Mesenchymal stem cell (in vitro differentiated cells and primary cell): Measurements from ENCODE around the gene LACC1.

Source experiments
- DNase-seq: peaks from one replicate; pipeline ENCODE4 v3.0.0-alpha.2; 2013
- H2AFZ ChIP-seq: one replicate; pipeline ENCODE4 v1.6.1; 2013; ENCODE audit warnings: low read depth, mild to moderate bottlenecking, control low read depth, inconsistent platforms, low read length, moderate library complexity
- H2AK5ac ChIP-seq: 2 replicates; pipeline ENCODE4 v1.6.1; 2013; ENCODE audit warnings: low read length, moderate library complexity, mild to moderate bottlenecking, inconsistent platforms; ENCODE audit not compliant: severe bottlenecking
- H2BK120ac ChIP-seq: one replicate; pipeline ENCODE4 v1.6.1; 2013; ENCODE audit warnings: low read depth, mild to moderate bottlenecking, inconsistent platforms, low read length, moderate library complexity
- H2BK12ac ChIP-seq, 2 experiments: one replicate each; pipeline ENCODE4 v1.6.1; 2013; ENCODE audit warnings: inconsistent platforms in 2 of 2, low read length in 2 of 2, mild to moderate bottlenecking in 2 of 2, moderate library complexity in 2 of 2, control low read depth in 1 of 2
- H2BK15ac ChIP-seq: one replicate; pipeline ENCODE4 v1.6.1; 2013; ENCODE audit warnings: mild to moderate bottlenecking, low read depth, inconsistent platforms; ENCODE audit not compliant: poor library complexity, severe bottlenecking
- H2BK5ac ChIP-seq: 2 replicates; pipeline ENCODE4 v1.6.1; 2013; ENCODE audit warnings: low read depth, mild to moderate bottlenecking, low read length, control low read depth, inconsistent platforms; ENCODE audit not compliant: poor library complexity, severe bottlenecking
- H3K14ac ChIP-seq, 2 experiments: one replicate each; pipeline ENCODE4 v1.6.1; 2013; ENCODE audit warnings: inconsistent platforms in 2 of 2, low read length in 2 of 2, control low read depth in 1 of 2, mild to moderate bottlenecking in 1 of 2, moderate library complexity in 1 of 2
- H3K18ac ChIP-seq, 2 experiments: one replicate each; pipeline ENCODE4 v1.6.1; 2013; ENCODE audit warnings: inconsistent platforms in 2 of 2, low read length in 2 of 2, control low read depth in 1 of 2, low read depth in 1 of 2, mild to moderate bottlenecking in 1 of 2
- H3K23ac ChIP-seq, 2 experiments: one replicate each; pipeline ENCODE4 v1.6.1; 2013; ENCODE audit warnings: inconsistent platforms in 2 of 2, low read length in 2 of 2, mild to moderate bottlenecking in 2 of 2, moderate library complexity in 2 of 2, control low read depth in 1 of 2
- H3K27ac ChIP-seq: 2 replicates; pipeline ENCODE4 v1.5.1; 2013; ENCODE audit warnings: mild to moderate bottlenecking, moderate library complexity, low read length, control low read depth, inconsistent platforms; ENCODE audit not compliant: poor library complexity, severe bottlenecking
- H3K27me3 ChIP-seq, 2 experiments: 2 replicates each; pipeline versions ENCODE4 v1.6.1 to v1.7.0; 2013; ENCODE audit warnings: low read length in 2 of 2, mild to moderate bottlenecking in 2 of 2, moderate library complexity in 2 of 2, control low read depth in 1 of 2, inconsistent platforms in 1 of 2; ENCODE audit not compliant: control insufficient read depth in 1 of 2, insufficient read depth in 1 of 2
- H3K36me3 ChIP-seq, 2 experiments: 2 replicates each; pipeline versions ENCODE4 v1.6.1 to v1.7.0; 2013; ENCODE audit warnings: low read length in 2 of 2, control low read depth in 1 of 2, inconsistent platforms in 1 of 2, low read depth in 1 of 2, mild to moderate bottlenecking in 1 of 2; ENCODE audit not compliant: insufficient read depth in 2 of 2, control insufficient read depth in 1 of 2
- H3K4ac ChIP-seq, 2 experiments: one replicate each; pipeline ENCODE4 v1.6.1; 2013; ENCODE audit warnings: inconsistent platforms in 2 of 2, low read length in 2 of 2, mild to moderate bottlenecking in 2 of 2, moderate library complexity in 2 of 2, control low read depth in 1 of 2, low read depth in 1 of 2
- H3K4me1 ChIP-seq: 2 replicates; pipeline ENCODE4 v1.6.1; 2013; ENCODE audit warnings: low read depth, low read length, control low read depth; ENCODE audit not compliant: control insufficient read depth, insufficient read depth
- H3K4me2 ChIP-seq: 2 replicates; pipeline ENCODE4 v1.6.1; 2013; ENCODE audit warnings: low read length, mild to moderate bottlenecking, inconsistent platforms; ENCODE audit not compliant: poor library complexity, severe bottlenecking
- H3K4me3 ChIP-seq, 2 experiments: 2 replicates each; pipeline versions ENCODE4 v1.5.1 to v1.7.0; 2013; ENCODE audit warnings: low read length in 2 of 2, mild to moderate bottlenecking in 2 of 2, control low read depth in 1 of 2, low read depth in 1 of 2; ENCODE audit not compliant: insufficient read depth in 1 of 2
- H3K79me1 ChIP-seq: replicated peaks from 2 replicates; pipeline ENCODE4 v1.6.1; 2013; ENCODE audit warnings: mild to moderate bottlenecking, control low read depth, low read length, inconsistent platforms; ENCODE audit not compliant: poor library complexity, severe bottlenecking
- H3K9ac ChIP-seq: 2 replicates; pipeline ENCODE4 v1.7.0; 2013; ENCODE audit warnings: mild to moderate bottlenecking, low read length, moderate library complexity
- H3K9me3 ChIP-seq: 2 replicates; pipeline ENCODE4 v1.7.0; 2013; ENCODE audit warnings: mild to moderate bottlenecking, low read length; ENCODE audit not compliant: control insufficient read depth
- H4K8ac ChIP-seq: one replicate; pipeline ENCODE4 v1.6.1; 2013; ENCODE audit warnings: inconsistent platforms, mild to moderate bottlenecking, low read length, moderate library complexity
- H4K91ac ChIP-seq: one replicate; pipeline ENCODE4 v1.6.1; 2013; ENCODE audit warnings: mild to moderate bottlenecking, low read length, inconsistent platforms
- WGBS: methylation state at CpG from one replicate; pipeline ENCODE4 v1.1.7; 2013; ENCODE audit warnings: mixed read lengths; 5-methylcytosine and 5-hydroxymethylcytosine counted together

The LACC1 gene

DNA sequence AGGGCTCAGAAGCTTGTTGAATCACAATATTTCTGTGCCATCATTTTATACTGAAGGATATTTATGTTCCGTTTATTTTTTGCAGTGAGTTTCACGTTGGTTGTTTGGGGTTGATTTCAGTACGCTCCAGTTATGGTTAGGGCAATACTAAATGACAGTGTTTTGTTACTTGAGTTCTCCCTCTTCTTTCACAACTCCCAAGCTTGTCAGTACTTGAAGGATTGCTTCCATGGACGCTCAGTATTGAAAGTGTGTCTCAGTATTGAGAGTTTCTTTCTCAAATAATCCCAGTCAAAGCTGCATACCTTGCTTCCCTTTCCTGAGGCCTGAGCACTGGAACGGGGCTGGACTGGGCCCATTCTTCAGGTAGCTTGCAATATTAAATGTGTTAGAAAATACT lies 38.9 kb downstream of the LACC1 start:
- H4K8ac ChIP-seq, result no peak overlapping the region
- no peak overlapping the region for H2BK120ac ChIP-seq
- H3K9ac ChIP-seq, result no peak overlapping the region
- H2BK15ac ChIP-seq, result no peak overlapping the region
- H3K23ac ChIP-seq, result no peak overlapping the region
- no peak overlapping the region for H4K91ac ChIP-seq
- no peaks in the 10 kb centered on the region for H3K36me3 ChIP-seq
- H3K4me3 ChIP-seq, result no peak overlapping the region
- peak; percentile 29 for DNase-seq
- 87% methylated on average over 3 of the region's 5 CpGs for WGBS
- H3K14ac ChIP-seq, result no peak overlapping the region
- no peak overlapping the region for H2BK12ac ChIP-seq
- H2AFZ ChIP-seq, result no peak overlapping the region
- H2BK5ac ChIP-seq, result no peak overlapping the region
- no peaks in the 10 kb centered on the region for H3K79me1 ChIP-seq
- H3K27ac ChIP-seq, result no peak overlapping the region
- no peak overlapping the region for H2AK5ac ChIP-seq
- H3K4ac ChIP-seq, result no peak overlapping the region
- no peak overlapping the region for H3K18ac ChIP-seq
- H3K9me3 ChIP-seq, result no peaks in the 10 kb centered on the region
- H3K4me1 ChIP-seq, result no peaks in the 10 kb centered on the region
- H3K27me3 ChIP-seq, result no peaks in the 10 kb centered on the region
- H3K4me2 ChIP-seq, result no peak overlapping the region

DNA sequence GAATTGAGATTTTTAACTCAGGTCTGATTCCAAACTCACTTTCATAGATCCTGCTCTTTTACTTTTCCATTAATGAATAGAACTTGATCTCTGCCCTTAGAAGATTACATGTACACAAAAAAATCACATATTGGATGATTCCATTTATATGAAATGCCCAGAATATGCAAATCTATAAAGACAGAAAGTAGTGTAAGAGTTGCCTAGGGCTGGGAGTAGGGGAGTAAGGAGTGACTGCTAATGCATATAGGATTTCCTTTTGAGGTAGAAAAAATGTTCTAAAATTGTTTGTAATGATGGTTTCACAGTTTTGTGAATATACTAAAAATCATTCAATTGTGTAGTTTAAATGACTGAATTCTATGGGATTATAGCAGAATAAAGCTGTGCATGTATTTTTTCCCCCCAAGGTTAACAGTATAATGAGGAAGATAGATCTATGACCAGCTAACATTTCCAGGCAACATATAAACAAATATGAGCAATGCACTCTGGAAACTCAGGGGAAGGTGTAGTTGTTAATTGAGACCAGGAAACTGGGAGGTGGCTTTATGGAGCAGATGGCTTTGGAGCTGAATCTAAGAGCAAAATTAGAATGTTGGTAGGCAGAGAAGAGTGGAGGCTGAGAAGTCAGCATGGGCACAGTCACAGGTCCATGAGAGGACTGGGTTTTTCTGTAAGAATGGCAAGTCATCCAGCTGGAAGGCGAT lies 41.4 kb downstream of the LACC1 start:
- Histone ChIP-seq H2AFZ (no peak overlapping the region), H3K18ac (no peak overlapping the region), H3K4ac (no peak overlapping the region), H2AK5ac (no peak overlapping the region), H4K8ac (no peak overlapping the region), H2BK120ac (no peak overlapping the region), H3K4me1 (no peaks in the 10 kb centered on the region), H2BK15ac (no peak overlapping the region), H3K9me3 (no peaks in the 10 kb centered on the region), H3K9ac (no peak overlapping the region), H4K91ac (no peak overlapping the region), H3K14ac (no peak overlapping the region), H2BK12ac (no peak overlapping the region), H3K23ac (no peak overlapping the region), H3K4me3 (no peak overlapping the region), H3K36me3 (no peaks in the 10 kb centered on the region), H2BK5ac (no peak overlapping the region), H3K79me1 (no peaks in the 10 kb centered on the region), H3K4me2 (no peak overlapping the region), H3K27me3 (no peaks in the 10 kb centered on the region), H3K27ac (no peak overlapping the region)
- 93% methylated on average over 1 of the region's 1 CpG for WGBS
- no peak for DNase-seq

DNA sequence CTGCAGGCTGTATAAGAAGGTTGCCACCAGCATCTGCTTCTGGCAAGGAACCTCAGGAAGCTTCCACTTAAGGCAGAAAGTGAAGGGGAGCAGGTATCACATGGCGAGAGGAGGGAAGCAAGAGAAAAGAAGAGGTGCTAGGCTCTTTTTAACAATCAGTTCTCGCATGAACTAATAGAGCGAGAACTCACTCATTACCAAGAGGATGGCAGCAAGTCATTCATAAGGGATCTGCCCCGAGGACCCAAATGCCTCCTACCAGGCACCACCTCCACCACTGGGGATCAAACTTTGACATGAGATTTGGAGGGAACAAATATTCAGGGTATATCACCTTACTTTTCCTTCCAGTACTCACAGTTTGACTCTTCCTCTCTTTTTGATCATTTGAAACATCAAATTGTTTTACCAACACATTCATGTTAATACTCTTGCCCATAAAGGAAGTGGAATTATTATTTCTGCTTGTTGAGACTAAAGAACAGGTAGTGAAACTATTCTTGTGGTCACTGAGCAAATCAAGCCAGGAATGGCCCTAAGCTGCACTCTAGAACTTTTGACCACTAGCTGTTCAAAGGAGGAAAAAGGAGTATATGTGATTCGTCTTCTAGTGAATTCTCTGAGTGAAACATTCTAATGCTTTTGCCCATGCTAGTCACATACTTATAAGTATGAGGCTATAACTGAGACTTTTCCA lies 45.0 kb downstream of the LACC1 start:
- H3K4me1 ChIP-seq, result no peaks in the 10 kb centered on the region
- H2AFZ ChIP-seq, result no peak overlapping the region
- no peak overlapping the region for H4K8ac ChIP-seq
- no peak overlapping the region for H3K14ac ChIP-seq
- no peak overlapping the region for H2BK120ac ChIP-seq
- no peak overlapping the region for H2AK5ac ChIP-seq
- H3K4me2 ChIP-seq, result no peak overlapping the region
- H3K9me3 ChIP-seq, result no peaks in the 10 kb centered on the region
- no peak overlapping the region for H3K23ac ChIP-seq
- H3K27me3 ChIP-seq, result no peaks in the 10 kb centered on the region
- H3K4me3 ChIP-seq, result no peak overlapping the region
- WGBS, result 91% methylated on average over 4 of the region's 5 CpGs
- no peak overlapping the region for H3K4ac ChIP-seq
- no peaks in the 10 kb centered on the region for H3K36me3 ChIP-seq
- H2BK15ac ChIP-seq, result no peak overlapping the region
- no peak for DNase-seq
- no peak overlapping the region for H2BK5ac ChIP-seq
- H3K27ac ChIP-seq, result no peak overlapping the region
- H3K9ac ChIP-seq, result no peak overlapping the region
- H4K91ac ChIP-seq, result no peak overlapping the region
- H3K18ac ChIP-seq, result no peak overlapping the region
- H2BK12ac ChIP-seq, result no peak overlapping the region
- no peaks in the 10 kb centered on the region for H3K79me1 ChIP-seq

DNA sequence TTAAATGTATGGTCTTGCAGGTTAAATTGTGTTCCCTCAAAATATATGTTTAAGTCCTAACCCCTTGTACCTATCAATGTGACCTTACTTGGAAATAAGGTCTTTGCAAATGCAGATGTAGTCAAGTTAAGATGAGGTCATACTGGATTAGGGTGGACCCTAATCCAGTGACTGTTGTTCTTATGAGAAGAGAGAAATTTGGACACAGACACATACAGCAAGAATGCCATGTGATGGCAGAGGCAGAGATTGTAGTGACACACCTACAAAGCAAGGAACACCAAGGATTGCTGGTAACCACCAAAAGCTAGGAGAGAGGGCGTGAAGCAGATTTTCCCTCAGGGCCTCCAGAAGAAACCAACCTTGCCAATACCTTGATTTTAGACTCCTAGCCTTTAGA lies 50.2 kb downstream of the LACC1 start:
- no peaks in the 10 kb centered on the region for H3K79me1 ChIP-seq
- H2AFZ ChIP-seq, result no peak overlapping the region
- no peak overlapping the region for H4K8ac ChIP-seq
- no peak overlapping the region for H3K4me2 ChIP-seq
- no peak overlapping the region for H3K27ac ChIP-seq
- no peak overlapping the region for H4K91ac ChIP-seq
- H3K18ac ChIP-seq, result no peak overlapping the region
- DNase-seq, result no peak
- H2AK5ac ChIP-seq, result no peak overlapping the region
- no peaks in the 10 kb centered on the region for H3K27me3 ChIP-seq
- H2BK120ac ChIP-seq, result no peak overlapping the region
- 100% methylated on average over 1 of the region's 1 CpG for WGBS
- H3K36me3 ChIP-seq, result no peaks in the 10 kb centered on the region
- H3K14ac ChIP-seq, result no peak overlapping the region
- no peak overlapping the region for H3K9ac ChIP-seq
- no peak overlapping the region for H2BK12ac ChIP-seq
- H3K9me3 ChIP-seq, result peaks cover 10% of the 10 kb centered on the region
- H3K4me1 ChIP-seq, result no peaks in the 10 kb centered on the region
- no peak overlapping the region for H3K4ac ChIP-seq
- H2BK15ac ChIP-seq, result no peak overlapping the region
- no peak overlapping the region for H3K23ac ChIP-seq
- H2BK5ac ChIP-seq, result no peak overlapping the region
- no peak overlapping the region for H3K4me3 ChIP-seq
